ENCODE data around the gene CHN1. TPM values are rescaled to one million over a fixed set of nuclear protein-coding genes. Genes with fewer than 3 reads are reported as not detected.

CHN1 gene
- total RNA-seq, 1 donor from 2014 or later = 16.8 TPM

- Histone ChIP-seq H3K4me1 (no peaks in the 10 kb centered on the region), H3K27me3 (ENCODE audit: low read depth) (no peaks in the 10 kb centered on the region), H3K4me3 (no peak overlapping the region), H3K36me3 (no peaks in the 10 kb centered on the region), H3K9me3 (no peaks in the 10 kb centered on the region), H3K27ac (no peak overlapping the region)
- TF ChIP-seq CTCF (IDR thresholded peaks at IDR 0.05) = no peak
- DNase-seq = no peak
- ATAC-seq = no peak
- intact Hi-C loops (cut with DNase I) = no loop called here
Observed at GRCh38 chr2:174977364-174977763, 27.8 kb downstream of the CHN1 start.

GRCh38 chr2:174974131-174974530 is 31.1 kb downstream of the CHN1 start:
- Histone ChIP-seq H3K36me3 (no peaks in the 10 kb centered on the region), H3K27ac (no peak overlapping the region), H3K27me3 (ENCODE audit: low read depth) (no peaks in the 10 kb centered on the region), H3K4me3 (no peak overlapping the region), H3K4me1 (no peaks in the 10 kb centered on the region), H3K9me3 (no peaks in the 10 kb centered on the region)
- no peak for DNase-seq
- ATAC-seq = no peak
- intact Hi-C loops (cut with DNase I) = no loop called here
- TF ChIP-seq CTCF (IDR thresholded peaks at IDR 0.05) = no peak

- ATAC-seq (no peak), DNase-seq (no peak)
- H3K27me3 ChIP-seq (ENCODE audit: low read depth) = no peaks in the 10 kb centered on the region
- intact Hi-C loops (cut with DNase I) = no loop called here
- no peaks in the 10 kb centered on the region for H3K36me3 ChIP-seq
- no peak overlapping the region for H3K4me3 ChIP-seq
- no peak for TF ChIP-seq CTCF (IDR thresholded peaks at IDR 0.05)
- H3K9me3 ChIP-seq = no peaks in the 10 kb centered on the region
- peaks cover 2% of the 10 kb centered on the region for H3K4me1 ChIP-seq
- no peak overlapping the region for H3K27ac ChIP-seq
Observed at GRCh38 chr2:174972924-174973323, 32.3 kb downstream of the CHN1 start.

GRCh38 chr2:174971868-174972781 is 33.1 kb downstream of the CHN1 start:
- Histone ChIP-seq H3K4me3 (no peak overlapping the region), H3K27ac (no peak overlapping the region), H3K9me3 (no peaks in the 10 kb centered on the region), H3K4me1 (peaks cover 8% of the 10 kb centered on the region), H3K27me3 (ENCODE audit: low read depth) (no peaks in the 10 kb centered on the region), H3K36me3 (no peaks in the 10 kb centered on the region)
- intact Hi-C loops (cut with DNase I) = no loop called here
- TF ChIP-seq CTCF (IDR thresholded peaks at IDR 0.05) = no peak
- no peak for ATAC-seq
- no peak for DNase-seq

GRCh38 chr2:174970092-174970491 is 35.1 kb downstream of the CHN1 start:
- H3K27ac ChIP-seq = no peak overlapping the region
- H3K4me3 ChIP-seq = no peak overlapping the region
- no peaks in the 10 kb centered on the region for H3K27me3 ChIP-seq (ENCODE audit: low read depth)

More at GRCh38 chr2:174970092-174970491, 35.1 kb downstream of the CHN1 start:
- TF ChIP-seq CTCF (IDR thresholded peaks at IDR 0.05) = no peak
- intact Hi-C loops (cut with DNase I) = no loop called here
- Histone ChIP-seq H3K4me1 (peaks cover 8% of the 10 kb centered on the region), H3K9me3 (no peaks in the 10 kb centered on the region), H3K36me3 (no peaks in the 10 kb centered on the region)
- DNase-seq (no peak), ATAC-seq (no peak)
